Gastroesophageal sphincter (tissue), 4 donors: ENCODE measurements around the gene NOS3. TPM values are rescaled to one million over a fixed set of nuclear protein-coding genes. Genes with fewer than 3 reads are reported as not detected.

ENCODE experiments used
- ATAC-seq: fragments of 150-250 bp; one replicate; pipeline ENCODE4 v1.9.1; 2016; ENCODE audit warnings: mild to moderate bottlenecking, moderate library complexity
- H3K27ac ChIP-seq, 4 donors: fragments of 200-600 bp; sonication (generic) in 3 of 4; 1 replicate in 3 of 4; 2 replicates in 1 of 4; pipeline ENCODE4 v1.5.1; 2016 to 2019
- H3K27me3 ChIP-seq: fragments of 200-600 bp; sonication (generic); one replicate; pipeline ENCODE4 v1.5.1; 2019
- H3K36me3 ChIP-seq, 2 donors: fragments of 200-600 bp; sonication (generic); one replicate each; pipeline ENCODE4 v1.5.1; 2019; ENCODE audit warnings: control low read depth in 1 of 2
- H3K4me1 ChIP-seq, 3 donors: fragments of 200-600 bp; sonication (generic); 1 replicate in 2 of 3; 2 replicates in 1 of 3; pipeline ENCODE4 v1.5.1; 2016 to 2019; ENCODE audit warnings: control low read depth in 2 of 3
- H3K4me3 ChIP-seq, 2 donors: fragments of 200-600 bp; sonication (generic); one replicate each; pipeline ENCODE4 v1.5.1; 2019; ENCODE audit warnings: mild to moderate bottlenecking in 1 of 2, moderate library complexity in 1 of 2
- H3K9me3 ChIP-seq, 3 donors: fragments of 200-600 bp; sonication (generic); one replicate each; pipeline ENCODE4 v1.5.1; 2017 to 2019; ENCODE audit warnings: control low read depth in 2 of 3
- CTCF ChIP-seq, 4 experiments: fragments of 200-600 bp in 2 of 4; fragments of 450-650 bp in 2 of 4; sonication (generic) in 1 of 4; IDR thresholded peaks; one replicate each; pipeline ENCODE4 v1.5.1; 2017 to 2019; ENCODE audit warnings: antibody characterized with exemption in 4 of 4, mild to moderate bottlenecking in 2 of 4, moderate library complexity in 2 of 4
- EP300 ChIP-seq: sonication (generic); formaldehyde crosslinking; IDR thresholded peaks from one replicate; pipeline ENCODE4 v1.6.1; 2017; ENCODE audit warnings: antibody characterized with exemption, mild to moderate bottlenecking
- POLR2A ChIP-seq, 2 donors: fragments of 450-650 bp; IDR thresholded peaks; one replicate each; pipeline ENCODE4 v1.6.1; 2017; ENCODE audit warnings: antibody characterized with exemption in 2 of 2, mild to moderate bottlenecking in 2 of 2, moderate library complexity in 1 of 2
- POLR2AphosphoS5 ChIP-seq: sonication (generic); formaldehyde crosslinking; IDR thresholded peaks from one replicate; pipeline ENCODE4 v1.6.1; 2017; ENCODE audit warnings: antibody characterized with exemption
- WGBS, 2 donors: methylation state at CpG; one replicate each; pipeline ENCODE4 v1.1.5; 2018; ENCODE audit warnings: low coverage in 1 of 2; 5-methylcytosine and 5-hydroxymethylcytosine counted together
- total RNA-seq, 4 donors: library from RNA; depleted of rRNA; stranded (reverse); fragments of >200 nt; gene quantifications; one replicate each; pipeline ENCODE4 v1.1.0, GENCODE V29; 2016

Gene NOS3
- total RNA-seq, 4 donors from 2014 or later: 6.8 to 29.4 (median 13.5) TPM

- no CpG with 5 or more reads among the region's 62 CpGs for WGBS, 2 donors
- peak overlapping the region; percentile 60 to 70 for H3K4me3 ChIP-seq
- H3K27ac ChIP-seq: peak overlapping the region; percentile 21 to 89 (median 86)
- TF ChIP-seq CTCF (IDR thresholded peaks at IDR 0.05) (no peak), POLR2A (IDR thresholded peaks at IDR 0.05) (no peak)
- peaks cover 0 to 81% (median 23%) of the 10 kb centered on the region in 3 donors for H3K4me1 ChIP-seq
- H3K27me3 ChIP-seq: peaks cover 38% of the 10 kb centered on the region
- no peak for ATAC-seq
- H3K9me3 ChIP-seq: no peaks in the 10 kb centered on the region
- no peaks in the 10 kb centered on the region for H3K36me3 ChIP-seq
Measured at GRCh38 chr7:150977382-150978125, 13.3 kb upstream of the NOS3 start.

- TF ChIP-seq EP300 (no peak), CTCF (IDR thresholded peaks at IDR 0.05) (no peak), POLR2AphosphoS5 (no peak), POLR2A (IDR thresholded peaks at IDR 0.05) (no peak)
- no peaks in the 10 kb centered on the region for H3K9me3 ChIP-seq
- peak within 1 kb of the TSS; percentile 66 to 89 (median 86) for H3K27ac ChIP-seq
- peak within 1 kb of the TSS; percentile 60 to 70 for H3K4me3 ChIP-seq
- no peaks in the 10 kb centered on the region for H3K36me3 ChIP-seq
- peaks cover 38% of the 10 kb centered on the region for H3K27me3 ChIP-seq
- ATAC-seq: peak; percentile 35
- H3K4me1 ChIP-seq: peaks cover 0 to 73% (median 18%) of the 10 kb centered on the region in 3 donors
- 0% methylated on average over 8 of the region's 81 CpGs; no CpG with 5 or more reads in 1 of the 2 donors for WGBS, 2 donors
Measured at GRCh38 chr7:150978126-150978789, 12.6 kb upstream of the NOS3 start, which contains the start of gene KCNH2. KCNH2 (minus strand) TSS chr7:150978321; CDS start chr7:150977913, 408 bp downstream.

GRCh38 chr7:150979713-150980390 lies 11.0 kb upstream of the NOS3 start:
- peaks cover 0 to 58% (median 10%) of the 10 kb centered on the region in 3 donors for H3K4me1 ChIP-seq
- no peaks in the 10 kb centered on the region for H3K9me3 ChIP-seq
- WGBS, 2 donors: 8 to 40% methylated on average over 1 to 4 of the region's 7 CpGs
- peak overlapping the region in 1 of 2 donors; percentile 70 for H3K4me3 ChIP-seq
- no peak for ATAC-seq
- H3K27ac ChIP-seq: peak overlapping the region; percentile 35 to 89 (median 86)
- no peaks in the 10 kb centered on the region for H3K36me3 ChIP-seq
- TF ChIP-seq EP300 (no peak), POLR2AphosphoS5 (peak; percentile 33)
- peaks cover 26% of the 10 kb centered on the region for H3K27me3 ChIP-seq

- no peak for ATAC-seq
- Histone ChIP-seq H3K4me3 (no peak overlapping the region), H3K27ac (peak overlapping the region in 1 of 4 donors; percentile 86), H3K9me3 (no peaks in the 10 kb centered on the region), H3K4me1 (peaks cover 0 to 50% (median 9%) of the 10 kb centered on the region in 3 donors), H3K27me3 (peaks cover 19% of the 10 kb centered on the region), H3K36me3 (no peaks in the 10 kb centered on the region)
- TF ChIP-seq EP300: no peak
- peak in 1 of 4 experiments; percentile 7 for TF ChIP-seq CTCF (IDR thresholded peaks at IDR 0.05)
- WGBS, 2 donors: 20% methylated on average over 1 of the region's 2 CpGs; no CpG with 5 or more reads in 1 of the 2 donors
Measured at GRCh38 chr7:150980663-150981062, 10.2 kb upstream of the NOS3 start.

GRCh38 chr7:150981644-150982043 lies 9.2 kb upstream of the NOS3 start:
- no peak overlapping the region for H3K4me3 ChIP-seq
- ATAC-seq: no peak
- no peak for TF ChIP-seq POLR2AphosphoS5
- TF ChIP-seq CTCF (IDR thresholded peaks at IDR 0.05): no peak
- TF ChIP-seq POLR2A (IDR thresholded peaks at IDR 0.05): no peak
- TF ChIP-seq EP300: no peak
- no peak overlapping the region for H3K27ac ChIP-seq
- H3K36me3 ChIP-seq: no peaks in the 10 kb centered on the region
- peaks cover 11% of the 10 kb centered on the region for H3K27me3 ChIP-seq
- H3K4me1 ChIP-seq: peaks cover 0 to 50% (median 9%) of the 10 kb centered on the region in 3 donors
- H3K9me3 ChIP-seq: no peaks in the 10 kb centered on the region
- WGBS, 2 donors: 47 to 79% methylated on average over 3 to 5 of the region's 6 CpGs
